ENCODE measurements around the gene NECTIN3.

Gene NECTIN3

GRCh38 chr3:111103807-111104206, 32.2 kb downstream of the NECTIN3 start:
- DNase-seq (ENCODE audit: low read depth, low spot score) = no peak
- TF ChIP-seq, protein P1, sequence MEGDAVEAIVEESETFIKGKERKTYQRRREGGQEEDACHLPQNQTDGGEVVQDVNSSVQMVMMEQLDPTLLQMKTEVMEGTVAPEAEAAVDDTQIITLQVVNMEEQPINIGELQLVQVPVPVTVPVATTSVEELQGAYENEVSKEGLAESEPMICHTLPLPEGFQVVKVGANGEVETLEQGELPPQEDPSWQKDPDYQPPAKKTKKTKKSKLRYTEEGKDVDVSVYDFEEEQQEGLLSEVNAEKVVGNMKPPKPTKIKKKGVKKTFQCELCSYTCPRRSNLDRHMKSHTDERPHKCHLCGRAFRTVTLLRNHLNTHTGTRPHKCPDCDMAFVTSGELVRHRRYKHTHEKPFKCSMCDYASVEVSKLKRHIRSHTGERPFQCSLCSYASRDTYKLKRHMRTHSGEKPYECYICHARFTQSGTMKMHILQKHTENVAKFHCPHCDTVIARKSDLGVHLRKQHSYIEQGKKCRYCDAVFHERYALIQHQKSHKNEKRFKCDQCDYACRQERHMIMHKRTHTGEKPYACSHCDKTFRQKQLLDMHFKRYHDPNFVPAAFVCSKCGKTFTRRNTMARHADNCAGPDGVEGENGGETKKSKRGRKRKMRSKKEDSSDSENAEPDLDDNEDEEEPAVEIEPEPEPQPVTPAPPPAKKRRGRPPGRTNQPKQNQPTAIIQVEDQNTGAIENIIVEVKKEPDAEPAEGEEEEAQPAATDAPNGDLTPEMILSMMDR (IDR thresholded peaks at IDR 0.05; ENCODE audit: low read depth, low read length) = no peak
- in situ Hi-C loops (cut with HindIII; ENCODE audit: low sequenced_read_pairs) = no loop called here
- H3K4me3 ChIP-seq (ENCODE audit: low read depth, low read length) = no peak overlapping the region

DNA sequence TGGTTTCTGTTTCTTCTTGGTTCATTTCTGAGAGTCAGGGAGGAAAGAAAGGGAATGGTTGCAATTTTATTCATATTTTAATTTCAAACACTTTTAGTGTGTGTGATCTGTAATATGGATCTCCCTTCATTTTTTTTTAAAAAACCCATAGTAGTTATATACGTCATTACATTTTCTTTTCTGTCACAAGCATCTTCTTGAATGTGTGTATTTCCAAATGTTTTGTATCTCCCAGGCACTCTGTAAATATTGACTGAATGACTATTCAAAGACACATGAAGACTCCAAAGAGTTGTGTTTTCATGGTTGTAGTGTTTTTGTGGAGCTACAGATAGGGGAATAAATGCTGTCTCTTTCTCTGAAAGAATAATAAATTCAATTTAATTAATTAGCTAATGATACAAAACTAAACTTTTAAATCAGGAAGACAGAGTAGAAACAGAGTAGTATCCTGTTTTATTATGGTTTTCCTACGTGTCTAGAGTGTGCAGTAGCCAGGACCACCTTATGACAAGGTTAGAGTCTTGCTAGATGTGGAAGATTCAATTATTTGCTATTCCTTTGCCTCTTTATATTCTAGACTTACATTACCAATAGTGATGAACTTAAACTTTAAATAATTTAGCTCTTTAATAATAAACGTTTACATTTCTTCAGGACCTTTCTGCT, 35.5 kb downstream of the NECTIN3 start:
- H3K4me3 ChIP-seq (ENCODE audit: low read depth, low read length) = no peak overlapping the region
- TF ChIP-seq, protein P1 (IDR thresholded peaks at IDR 0.05; ENCODE audit: low read depth, low read length) = no peak
- in situ Hi-C loops (cut with HindIII; ENCODE audit: low sequenced_read_pairs) = no loop called here
- DNase-seq (ENCODE audit: low read depth, low spot score) = no peak

- in situ Hi-C loops (cut with HindIII; ENCODE audit: low sequenced_read_pairs) = no loop called here
- TF ChIP-seq, protein P1 (IDR thresholded peaks at IDR 0.05; ENCODE audit: low read depth, low read length) = no peak
- no peak for DNase-seq (ENCODE audit: low read depth, low spot score)
- H3K4me3 ChIP-seq (ENCODE audit: low read depth, low read length) = no peak overlapping the region
Measured at GRCh38 chr3:111107662-111108035, 36.0 kb downstream of the NECTIN3 start.

DNA sequence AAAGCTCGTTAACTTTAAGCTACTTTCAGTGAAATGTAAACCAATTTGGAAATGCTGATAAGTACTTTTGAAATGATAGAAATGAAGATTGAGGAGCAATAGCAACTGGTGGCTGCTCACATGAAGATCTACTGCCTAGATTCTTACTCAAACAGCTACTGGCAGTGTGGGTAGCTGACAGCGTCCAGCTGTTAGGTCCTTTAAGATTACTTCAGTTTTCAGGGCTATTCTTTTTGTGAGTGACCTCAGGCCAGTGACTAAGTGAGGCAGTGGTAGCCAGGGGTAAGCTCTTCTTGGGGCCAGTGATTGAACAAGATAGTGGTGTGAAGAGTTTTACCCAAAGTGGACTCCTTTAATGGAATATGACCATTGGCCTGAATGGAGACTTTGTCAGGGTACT, 41.3 kb downstream of the NECTIN3 start:
- H3K4me3 ChIP-seq (ENCODE audit: low read depth, low read length) = no peak overlapping the region
- TF ChIP-seq, protein P1 (IDR thresholded peaks at IDR 0.05; ENCODE audit: low read depth, low read length) = no peak
- DNase-seq (ENCODE audit: low read depth, low spot score) = no peak
- in situ Hi-C loops (cut with HindIII; ENCODE audit: low sequenced_read_pairs) = no loop called here

DNA sequence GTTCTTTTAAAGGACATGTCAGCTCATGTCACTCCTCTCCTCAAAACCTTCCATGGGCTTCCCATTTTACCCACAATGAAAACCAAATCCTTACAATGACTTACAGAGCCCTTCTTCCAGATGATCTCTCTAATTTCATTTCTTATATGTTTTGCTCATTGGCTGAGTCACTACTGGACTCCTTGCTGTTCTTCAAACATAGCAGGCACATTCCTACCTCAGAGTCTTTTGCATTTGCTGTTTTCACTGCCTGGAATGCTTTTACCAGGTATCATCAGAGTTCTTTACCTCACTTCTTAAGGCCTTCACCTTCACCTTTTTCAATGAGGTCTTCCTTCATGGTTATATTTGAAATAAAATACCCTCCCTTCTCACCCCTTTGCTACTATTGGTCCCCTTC, 57.3 kb downstream of the NECTIN3 start:
- no peak overlapping the region for H3K4me3 ChIP-seq (ENCODE audit: low read depth, low read length)
- peak; percentile 43 for DNase-seq (ENCODE audit: low read depth, low spot score)
- in situ Hi-C loops (cut with HindIII; ENCODE audit: low sequenced_read_pairs) = no loop called here
- TF ChIP-seq, protein P1 (IDR thresholded peaks at IDR 0.05; ENCODE audit: low read depth, low read length) = no peak

- in situ Hi-C loops (cut with HindIII; ENCODE audit: low sequenced_read_pairs) = no loop called here
- no peak overlapping the region for H3K4me3 ChIP-seq (ENCODE audit: low read depth, low read length)
- TF ChIP-seq, protein P1 (IDR thresholded peaks at IDR 0.05; ENCODE audit: low read depth, low read length) = no peak
- no peak for DNase-seq (ENCODE audit: low read depth, low spot score)
Measured at GRCh38 chr3:111130827-111131226, 59.2 kb downstream of the NECTIN3 start.

All from astrocyte of the spinal cord (primary cell).